Activated CD4-positive, alpha-beta T cell treated with anti-CD3 and anti-CD28 coated beads, Interleukin-2, amount 10 ng/mL, durations not matched to agents 24 days and 14 days (primary cell): ENCODE results near the gene NUDC. TPM values are rescaled to one million over a fixed set of nuclear protein-coding genes. Genes with fewer than 3 reads are reported as not detected.
A peak's percentile ranks its signal among the peaks of the same experiment; 100 is the strongest.

ENCODE experiments used
- DNase-seq: peaks from one replicate; pipeline ENCODE4 v3.0.0; 2022
- H3K27ac Mint-ChIP-seq: one replicate; pipeline ENCODE4 v1.8.0; 2022; ENCODE audit warnings: mild to moderate bottlenecking, mixed read lengths
- H3K27me3 Mint-ChIP-seq: one replicate; pipeline ENCODE4 v1.8.0; 2022; ENCODE audit warnings: mixed read lengths
- H3K36me3 Mint-ChIP-seq: one replicate; pipeline ENCODE4 v1.8.0; 2022; ENCODE audit warnings: low read depth, mild to moderate bottlenecking, mixed read lengths
- H3K4me1 Mint-ChIP-seq: one replicate; pipeline ENCODE4 v1.8.0; 2021; ENCODE audit warnings: mixed read lengths
- H3K4me3 Mint-ChIP-seq: one replicate; pipeline ENCODE4 v1.8.0; 2022; ENCODE audit warnings: mild to moderate bottlenecking, moderate library complexity, mixed read lengths
- H3K9me3 Mint-ChIP-seq: one replicate; pipeline ENCODE4 v1.8.0; 2021; ENCODE audit warnings: mixed read lengths
- intact Hi-C: fragments of 100-400 bp; cut with micrococcal nuclease; formaldehyde crosslinking; loops from one replicate; pipeline ENCODE4 v1.15.1; 2023
- total RNA-seq: library from RNA; stranded (reverse); gene quantifications from 2 replicates; pipeline ENCODE4 v1.2.3, GENCODE V29; 2022

Gene NUDC
- total RNA-seq, 1 donor from 2014 or later, result 169 TPM

GRCh38 chr1:26900001-26900814, 21.3 kb upstream of the NUDC start, which contains the start of gene GPATCH3:
Gene GPATCH3 (minus strand): TSS chr1:26900467. CDS start chr1:26900442, 25 bp downstream.
- Mint-ChIP-seq H3K4me3 (peak within 1 kb of the TSS; percentile 96), H3K9me3 (no peaks in the 10 kb centered on the region), H3K27ac (peak within 1 kb of the TSS; percentile 99), H3K36me3 (peaks cover 16% of the 10 kb centered on the region), H3K4me1 (peaks cover 20% of the 10 kb centered on the region), H3K27me3 (no peaks in the 10 kb centered on the region)
- DNase-seq, result peak; percentile 96
- intact Hi-C loops, result loop anchor here (2.0 kb wide), 1 partner anchor 21 kb away; the partner anchor contains the start of gene NUDC

GRCh38 chr1:26900815-26901511, 20.6 kb upstream of the NUDC start:
- H3K9me3 Mint-ChIP-seq, result no peaks in the 10 kb centered on the region
- no peak for DNase-seq
- peaks cover 14% of the 10 kb centered on the region for H3K36me3 Mint-ChIP-seq
- intact Hi-C loops, result loop anchor here (2.0 kb wide), 1 partner anchor 20 kb away; the partner anchor contains the start of gene NUDC
- peaks cover 20% of the 10 kb centered on the region for H3K4me1 Mint-ChIP-seq
- H3K27ac Mint-ChIP-seq, result peak overlapping the region; percentile 99
- peak overlapping the region; percentile 96 for H3K4me3 Mint-ChIP-seq
- H3K27me3 Mint-ChIP-seq, result no peaks in the 10 kb centered on the region

DNA sequence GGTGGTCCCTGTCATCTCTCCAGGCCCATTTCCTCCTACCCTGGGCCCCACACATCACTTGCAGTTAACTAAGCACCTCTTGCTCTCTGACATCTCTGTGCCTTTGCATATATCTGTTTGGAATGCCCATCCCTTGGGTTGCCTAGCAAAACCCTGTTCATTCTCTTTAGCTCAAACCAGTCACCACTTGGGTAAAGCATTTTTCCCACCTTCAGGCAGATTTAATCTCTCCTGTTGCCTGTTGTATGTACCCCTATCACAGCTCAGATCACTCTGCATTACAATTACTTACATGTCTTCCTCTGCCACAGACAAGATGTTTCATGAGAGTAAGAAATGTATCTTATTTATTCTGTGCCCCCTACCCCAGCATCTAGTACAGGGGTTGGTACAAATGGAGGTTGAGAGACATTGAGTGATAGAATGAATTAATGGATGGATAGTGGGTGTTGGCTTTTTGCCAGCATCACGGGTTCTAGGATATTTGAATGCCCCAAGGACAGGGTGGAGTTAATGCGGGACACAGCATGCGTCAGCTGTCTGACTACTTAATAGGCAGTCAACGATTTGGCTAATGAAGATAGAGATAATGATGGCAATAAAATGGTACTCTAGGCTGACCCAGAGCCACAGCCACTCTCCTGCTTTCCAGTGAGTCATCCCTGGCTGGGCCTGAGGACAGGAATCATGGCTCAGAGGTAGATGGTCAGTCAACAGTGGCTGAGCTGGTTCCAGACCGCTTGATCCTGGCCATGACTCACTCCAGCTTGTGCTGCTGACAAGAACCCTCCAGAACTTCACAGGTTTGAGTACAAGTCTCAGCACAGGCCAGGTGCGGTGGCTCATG, 14.2 kb upstream of the NUDC start:
- no peak overlapping the region for H3K27ac Mint-ChIP-seq
- H3K27me3 Mint-ChIP-seq, result peaks cover 3% of the 10 kb centered on the region
- H3K36me3 Mint-ChIP-seq, result no peaks in the 10 kb centered on the region
- no peaks in the 10 kb centered on the region for H3K4me1 Mint-ChIP-seq
- intact Hi-C loops, result no loop called here
- no peaks in the 10 kb centered on the region for H3K9me3 Mint-ChIP-seq
- no peak overlapping the region for H3K4me3 Mint-ChIP-seq
- no peak for DNase-seq

- Mint-ChIP-seq H3K9me3 (no peaks in the 10 kb centered on the region), H3K27me3 (peaks cover 3% of the 10 kb centered on the region), H3K27ac (no peak overlapping the region), H3K4me1 (no peaks in the 10 kb centered on the region), H3K4me3 (no peak overlapping the region), H3K36me3 (no peaks in the 10 kb centered on the region)
- no peak for DNase-seq
- intact Hi-C loops, result no loop called here
These were observed 11.6 kb upstream of the NUDC start for GRCh38 chr1:26909951-26910342.

DNA sequence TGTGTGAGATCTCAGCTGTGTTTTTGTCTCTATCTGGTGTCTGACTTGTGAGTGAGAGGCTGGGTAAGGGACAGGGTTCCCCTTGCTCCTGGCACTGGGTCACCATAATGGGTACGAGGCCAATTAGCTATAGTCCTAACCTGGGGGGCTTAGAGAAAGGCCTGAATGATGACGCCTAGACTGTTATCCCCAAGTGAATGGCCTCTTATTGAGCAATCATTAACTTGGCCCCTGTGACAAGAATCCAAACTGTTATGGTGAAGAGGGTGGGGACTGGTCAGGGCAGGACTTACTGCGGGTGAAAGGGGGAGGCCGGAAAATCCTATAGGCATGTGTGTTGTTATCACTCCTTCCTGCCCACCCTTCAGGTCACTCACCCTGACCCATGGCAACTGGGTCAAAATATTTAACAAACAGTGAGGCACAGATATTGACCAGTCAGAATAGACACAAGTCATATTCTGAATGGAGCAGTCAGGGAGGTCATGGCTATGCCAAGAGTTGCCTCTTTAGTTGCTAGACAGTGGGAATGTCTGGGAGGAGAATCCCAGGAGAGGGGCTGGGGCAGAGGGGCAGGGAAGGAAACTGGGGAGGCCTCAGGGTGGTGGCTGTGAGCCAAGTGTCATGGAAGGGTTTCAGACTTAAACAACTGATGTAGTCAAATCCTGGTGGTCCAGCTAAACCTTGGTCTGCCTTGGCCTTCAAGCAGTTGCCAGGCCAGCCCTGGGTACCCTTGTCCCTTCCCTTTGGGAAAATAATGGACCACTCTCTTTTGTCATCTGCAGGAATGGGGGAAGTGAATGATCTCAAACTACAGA, 11.0 kb upstream of the NUDC start:
- Mint-ChIP-seq H3K27ac (no peak overlapping the region), H3K4me3 (no peak overlapping the region), H3K9me3 (no peaks in the 10 kb centered on the region), H3K27me3 (peaks cover 3% of the 10 kb centered on the region), H3K36me3 (no peaks in the 10 kb centered on the region), H3K4me1 (no peaks in the 10 kb centered on the region)
- intact Hi-C loops, result no loop called here
- no peak for DNase-seq

DNA sequence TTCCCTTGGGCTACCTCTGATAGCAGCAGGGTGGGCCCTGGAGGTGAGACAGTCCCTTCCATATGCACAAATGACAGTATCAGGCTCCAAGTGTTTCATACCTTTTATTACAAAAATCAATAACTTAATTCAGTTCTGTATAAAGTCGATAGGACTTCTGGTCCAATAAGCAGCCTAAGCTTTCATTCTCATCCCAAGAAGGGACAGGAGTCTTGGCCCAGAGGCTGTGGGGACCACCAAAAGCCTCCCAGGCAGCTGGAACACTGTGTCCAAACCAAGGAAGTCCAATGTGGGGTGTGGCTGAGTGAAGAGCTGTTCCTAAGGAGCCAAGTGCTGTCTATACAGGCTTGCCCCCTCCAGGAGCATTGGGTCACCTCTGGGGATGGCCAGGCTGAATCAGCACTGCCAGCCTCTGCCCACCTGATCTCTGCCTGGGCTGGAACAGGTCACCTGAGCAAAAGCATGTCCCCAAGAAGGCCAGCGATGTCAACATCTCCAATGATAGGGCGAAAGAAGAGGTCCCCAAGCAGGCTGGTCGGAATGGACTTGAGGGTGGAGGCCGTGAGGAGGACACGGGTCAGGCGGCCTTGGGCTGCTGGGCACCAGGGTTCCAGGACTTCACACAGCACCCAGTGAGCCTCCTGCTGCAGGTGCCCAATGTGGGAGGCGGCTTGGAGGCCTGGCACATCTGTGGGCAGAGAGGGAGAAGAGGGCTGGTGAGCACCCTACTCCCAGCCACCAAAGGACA, 10.0 kb upstream of the NUDC start:
- H3K27ac Mint-ChIP-seq, result no peak overlapping the region
- no peaks in the 10 kb centered on the region for H3K9me3 Mint-ChIP-seq
- no peaks in the 10 kb centered on the region for H3K4me1 Mint-ChIP-seq

DNA sequence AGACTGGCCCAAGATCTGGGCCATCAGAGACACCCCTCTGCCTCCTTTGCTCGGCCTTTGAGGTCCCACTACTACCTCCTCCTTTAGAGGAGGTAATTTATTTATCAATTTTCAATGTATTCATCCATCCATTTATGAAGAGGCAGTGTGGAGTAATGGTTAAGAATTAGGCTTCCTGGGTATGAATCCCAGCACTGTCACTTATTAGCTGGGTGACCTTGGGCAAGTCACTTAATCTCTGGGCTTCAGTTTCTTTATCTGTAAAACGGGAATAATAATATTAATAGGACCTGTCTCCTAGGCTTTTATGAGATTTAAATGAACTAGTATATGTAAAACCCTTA, 9.4 kb upstream of the NUDC start:
- intact Hi-C loops, result no loop called here
- H3K27ac Mint-ChIP-seq, result no peak overlapping the region
- H3K36me3 Mint-ChIP-seq, result no peaks in the 10 kb centered on the region
- H3K4me3 Mint-ChIP-seq, result no peak overlapping the region
- no peaks in the 10 kb centered on the region for H3K4me1 Mint-ChIP-seq
- peaks cover 4% of the 10 kb centered on the region for H3K27me3 Mint-ChIP-seq
- H3K9me3 Mint-ChIP-seq, result no peaks in the 10 kb centered on the region
- DNase-seq, result no peak

More for the DNA sequence above, 10.0 kb upstream of the NUDC start:
- intact Hi-C loops, result no loop called here
- DNase-seq, result no peak
- no peak overlapping the region for H3K4me3 Mint-ChIP-seq
- H3K27me3 Mint-ChIP-seq, result peaks cover 4% of the 10 kb centered on the region
- H3K36me3 Mint-ChIP-seq, result no peaks in the 10 kb centered on the region

- intact Hi-C loops, result no loop called here
- Mint-ChIP-seq H3K36me3 (no peaks in the 10 kb centered on the region), H3K4me1 (no peaks in the 10 kb centered on the region), H3K27me3 (peaks cover 1% of the 10 kb centered on the region), H3K9me3 (no peaks in the 10 kb centered on the region), H3K27ac (no peak overlapping the region), H3K4me3 (no peak overlapping the region)
- no peak for DNase-seq
These were observed 8.2 kb upstream of the NUDC start for GRCh38 chr1:26913389-26913753.

GRCh38 chr1:26913754-26914619, 7.6 kb upstream of the NUDC start, which contains the start of gene NR0B2:
Gene NR0B2 (minus strand): TSS chr1:26913975. CDS start chr1:26913940, 35 bp downstream.
- intact Hi-C loops, result no loop called here
- Mint-ChIP-seq H3K36me3 (no peaks in the 10 kb centered on the region), H3K27ac (no peak within 1 kb of the TSS), H3K4me3 (no peak within 1 kb of the TSS), H3K9me3 (no peaks in the 10 kb centered on the region), H3K27me3 (peaks cover 1% of the 10 kb centered on the region), H3K4me1 (no peaks in the 10 kb centered on the region)
- DNase-seq, result no peak

DNA sequence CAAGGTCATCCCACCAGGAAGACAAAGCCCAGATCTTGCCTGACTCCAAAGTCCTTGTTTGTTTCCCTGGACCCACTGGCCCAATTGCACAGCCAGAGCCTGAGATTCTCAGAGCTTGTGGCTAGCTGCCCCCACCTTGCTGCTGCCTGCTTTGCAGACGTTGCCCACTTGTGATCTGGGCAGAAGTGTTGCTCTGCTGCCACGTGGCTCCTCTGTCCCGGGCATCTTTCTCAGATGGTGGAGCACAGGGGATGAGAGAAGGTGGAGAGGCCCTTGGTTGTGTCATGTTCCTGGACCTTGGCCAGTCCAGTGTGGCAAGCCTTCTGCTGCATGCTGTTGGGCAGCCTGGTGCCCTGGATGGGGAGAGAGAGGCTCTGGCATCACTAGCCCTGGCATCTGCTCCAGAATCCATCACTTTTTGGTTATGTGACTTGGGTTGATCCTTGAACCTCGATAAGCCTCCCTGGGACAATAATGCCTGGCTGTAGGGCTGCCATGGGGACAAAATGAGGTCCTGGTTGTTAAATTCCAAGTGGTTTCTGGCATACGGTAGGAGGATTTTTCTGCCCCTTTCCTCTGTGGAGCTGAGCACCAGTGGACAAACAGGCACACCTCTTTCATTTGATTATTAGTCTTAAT, 6.2 kb upstream of the NUDC start:
- Mint-ChIP-seq H3K9me3 (no peaks in the 10 kb centered on the region), H3K27me3 (peaks cover 1% of the 10 kb centered on the region), H3K4me3 (no peak overlapping the region), H3K36me3 (no peaks in the 10 kb centered on the region), H3K27ac (no peak overlapping the region), H3K4me1 (peaks cover 1% of the 10 kb centered on the region)
- intact Hi-C loops, result no loop called here
- no peak for DNase-seq

- no peaks in the 10 kb centered on the region for H3K27me3 Mint-ChIP-seq
- DNase-seq, result no peak
- intact Hi-C loops, result loop anchor here (1.0 to 2.0 kb wide), 4 partner anchors 20 to 489 kb away; partner anchors contain the start of genes DHDDS, GPATCH3 and GPN2
- peak overlapping the region; percentile 99 for H3K27ac Mint-ChIP-seq
- peaks cover 25% of the 10 kb centered on the region for H3K36me3 Mint-ChIP-seq
- H3K4me1 Mint-ChIP-seq, result peaks cover 28% of the 10 kb centered on the region
- H3K4me3 Mint-ChIP-seq, result peak overlapping the region; percentile 99
- no peaks in the 10 kb centered on the region for H3K9me3 Mint-ChIP-seq
These were observed 410 bp upstream of the NUDC start for GRCh38 chr1:26921126-26921539.

DNA sequence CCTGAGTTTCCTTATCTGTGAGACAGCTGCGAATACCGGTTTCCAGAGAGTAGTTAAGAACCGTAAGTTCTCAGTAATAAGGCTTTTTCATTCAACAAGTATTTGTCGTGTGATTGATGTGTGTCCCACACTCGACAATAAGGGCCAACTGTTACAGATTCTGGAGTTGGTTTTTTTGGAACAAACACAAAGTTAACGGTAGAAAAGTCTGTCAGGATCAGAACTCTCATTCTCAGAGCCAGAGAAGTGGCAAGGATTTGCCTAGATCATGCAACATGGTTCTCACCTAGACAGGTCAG, 837 bp downstream of the NUDC start:
- DNase-seq, result no peak
- intact Hi-C loops, result no loop called here
- Mint-ChIP-seq H3K9me3 (no peaks in the 10 kb centered on the region), H3K27me3 (no peaks in the 10 kb centered on the region), H3K27ac (peak overlapping the region; percentile 99), H3K4me1 (peaks cover 32% of the 10 kb centered on the region), H3K36me3 (peaks cover 34% of the 10 kb centered on the region), H3K4me3 (peak overlapping the region; percentile 99)
